Measurements from ENCODE around the gene CPO.

CPO gene, protein sequence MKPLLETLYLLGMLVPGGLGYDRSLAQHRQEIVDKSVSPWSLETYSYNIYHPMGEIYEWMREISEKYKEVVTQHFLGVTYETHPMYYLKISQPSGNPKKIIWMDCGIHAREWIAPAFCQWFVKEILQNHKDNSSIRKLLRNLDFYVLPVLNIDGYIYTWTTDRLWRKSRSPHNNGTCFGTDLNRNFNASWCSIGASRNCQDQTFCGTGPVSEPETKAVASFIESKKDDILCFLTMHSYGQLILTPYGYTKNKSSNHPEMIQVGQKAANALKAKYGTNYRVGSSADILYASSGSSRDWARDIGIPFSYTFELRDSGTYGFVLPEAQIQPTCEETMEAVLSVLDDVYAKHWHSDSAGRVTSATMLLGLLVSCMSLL

DNA sequence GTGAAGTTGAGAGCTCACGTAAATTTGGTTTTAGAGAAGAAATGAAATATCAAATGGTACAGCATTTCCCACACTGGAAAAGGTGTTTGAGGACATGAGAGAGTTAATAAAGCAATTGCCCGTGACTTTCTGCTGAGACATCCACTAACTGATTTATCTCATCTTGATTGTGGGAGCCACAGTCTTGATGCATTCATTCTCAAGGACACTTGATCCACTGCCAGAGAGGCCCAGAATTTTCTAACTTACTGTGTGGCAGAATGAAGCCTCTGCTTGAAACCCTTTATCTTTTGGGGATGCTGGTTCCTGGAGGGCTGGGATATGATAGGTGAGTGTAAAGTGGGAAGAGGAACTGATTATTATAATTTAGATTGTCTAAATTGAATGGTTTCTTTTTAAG, at the start of gene CPO:
Gene CPO (plus strand): TSS at position 179 of the 400 bp plus-strand sequence. CDS start 82 bp downstream, at position 261.
- Mint-ChIP-seq H3K27ac (no peak within 1 kb of the TSS), H3K27me3 (ENCODE audit: low read depth) (no peaks in the 10 kb centered on the region)

DNA sequence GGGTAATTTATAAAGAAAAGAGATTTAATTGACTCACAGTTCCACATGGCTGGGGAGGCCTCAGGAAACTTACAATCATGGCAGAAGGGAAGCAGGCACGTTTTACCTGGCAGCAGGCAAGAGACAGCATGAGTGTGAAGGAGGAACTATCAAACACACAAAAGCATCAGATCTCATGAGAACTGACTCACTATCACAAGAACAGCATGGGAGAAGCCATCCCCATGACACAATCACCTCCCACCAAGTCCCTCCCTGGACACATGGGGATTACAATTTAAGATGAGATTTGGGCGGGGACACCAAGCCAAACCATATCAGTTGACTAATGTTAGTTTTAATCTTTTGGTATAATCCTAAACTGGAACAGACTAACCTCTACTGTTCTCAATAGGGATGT, 49.1 kb upstream of the CPO start:
- H3K9me3 Mint-ChIP-seq: peaks cover 6% of the 10 kb centered on the region
- no peaks in the 10 kb centered on the region for H3K36me3 Mint-ChIP-seq (ENCODE audit: low read depth)
- peaks cover 28% of the 10 kb centered on the region for H3K4me1 Mint-ChIP-seq
- no peak overlapping the region for H3K27ac Mint-ChIP-seq
- H3K4me3 Mint-ChIP-seq: no peak overlapping the region
- TF ChIP-seq, protein P1, sequence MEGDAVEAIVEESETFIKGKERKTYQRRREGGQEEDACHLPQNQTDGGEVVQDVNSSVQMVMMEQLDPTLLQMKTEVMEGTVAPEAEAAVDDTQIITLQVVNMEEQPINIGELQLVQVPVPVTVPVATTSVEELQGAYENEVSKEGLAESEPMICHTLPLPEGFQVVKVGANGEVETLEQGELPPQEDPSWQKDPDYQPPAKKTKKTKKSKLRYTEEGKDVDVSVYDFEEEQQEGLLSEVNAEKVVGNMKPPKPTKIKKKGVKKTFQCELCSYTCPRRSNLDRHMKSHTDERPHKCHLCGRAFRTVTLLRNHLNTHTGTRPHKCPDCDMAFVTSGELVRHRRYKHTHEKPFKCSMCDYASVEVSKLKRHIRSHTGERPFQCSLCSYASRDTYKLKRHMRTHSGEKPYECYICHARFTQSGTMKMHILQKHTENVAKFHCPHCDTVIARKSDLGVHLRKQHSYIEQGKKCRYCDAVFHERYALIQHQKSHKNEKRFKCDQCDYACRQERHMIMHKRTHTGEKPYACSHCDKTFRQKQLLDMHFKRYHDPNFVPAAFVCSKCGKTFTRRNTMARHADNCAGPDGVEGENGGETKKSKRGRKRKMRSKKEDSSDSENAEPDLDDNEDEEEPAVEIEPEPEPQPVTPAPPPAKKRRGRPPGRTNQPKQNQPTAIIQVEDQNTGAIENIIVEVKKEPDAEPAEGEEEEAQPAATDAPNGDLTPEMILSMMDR (IDR thresholded peaks at IDR 0.05; ENCODE audit: unreplicated experiment in 3 of 3): no peak
- H3K27me3 Mint-ChIP-seq (ENCODE audit: low read depth): peaks cover 3% of the 10 kb centered on the region

More for the DNA sequence above, at the start of gene CPO:
- H3K4me3 Mint-ChIP-seq: no peak within 1 kb of the TSS
- TF ChIP-seq, protein P1 (IDR thresholded peaks at IDR 0.05; ENCODE audit: unreplicated experiment in 3 of 3): no peak
- H3K4me1 Mint-ChIP-seq: peaks cover 31% of the 10 kb centered on the region
- H3K36me3 Mint-ChIP-seq (ENCODE audit: low read depth): no peaks in the 10 kb centered on the region
- no peaks in the 10 kb centered on the region for H3K9me3 Mint-ChIP-seq

DNA sequence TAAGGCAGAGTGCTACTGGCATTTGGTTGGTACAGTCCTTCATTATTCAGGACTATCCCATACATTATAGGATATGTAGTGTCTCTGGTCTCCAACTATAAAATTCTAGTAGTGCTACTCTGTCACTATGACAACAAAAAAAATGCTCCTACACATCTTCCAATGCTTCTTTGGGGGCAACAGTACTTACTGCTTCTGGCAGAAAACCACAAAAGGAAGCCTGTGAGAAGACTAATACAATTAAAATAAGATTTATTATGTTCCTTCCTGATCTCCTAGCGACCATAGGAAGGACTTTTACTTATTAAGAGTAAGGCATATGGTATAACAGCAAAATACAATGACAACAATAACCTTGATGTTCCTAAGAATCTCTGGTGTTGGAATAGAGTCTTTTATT, 48.4 kb upstream of the CPO start:
- no peak overlapping the region for H3K4me3 Mint-ChIP-seq
- TF ChIP-seq, protein P1 (IDR thresholded peaks at IDR 0.05; ENCODE audit: unreplicated experiment in 3 of 3): no peak
- H3K27ac Mint-ChIP-seq: no peak overlapping the region
- H3K4me1 Mint-ChIP-seq: peaks cover 28% of the 10 kb centered on the region
- H3K9me3 Mint-ChIP-seq: peaks cover 11% of the 10 kb centered on the region
- peaks cover 2% of the 10 kb centered on the region for H3K36me3 Mint-ChIP-seq (ENCODE audit: low read depth)
- H3K27me3 Mint-ChIP-seq (ENCODE audit: low read depth): peaks cover 3% of the 10 kb centered on the region

DNA sequence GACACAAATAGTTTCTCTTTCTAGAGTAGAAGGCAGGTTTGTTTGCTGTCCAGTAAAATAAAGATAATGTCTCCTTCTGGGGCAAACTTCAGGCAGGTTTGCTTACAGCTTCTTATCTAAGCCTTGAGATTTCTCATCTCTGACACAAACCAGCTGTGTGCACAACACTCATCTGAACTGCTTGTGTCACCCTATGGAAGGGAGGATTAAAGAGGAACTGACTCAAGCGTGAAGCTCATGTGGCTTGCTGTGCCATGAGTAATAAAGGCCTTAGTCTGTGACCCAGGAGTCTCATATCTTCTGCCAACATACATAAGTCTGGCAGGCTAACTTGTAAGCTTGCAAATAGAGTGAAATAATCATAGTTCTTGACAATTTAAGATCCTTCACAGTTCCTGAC, 24.2 kb upstream of the CPO start:
- Mint-ChIP-seq H3K4me1 (no peaks in the 10 kb centered on the region), H3K27me3 (ENCODE audit: low read depth) (no peaks in the 10 kb centered on the region), H3K27ac (no peak overlapping the region), H3K4me3 (no peak overlapping the region), H3K36me3 (ENCODE audit: low read depth) (peaks cover 4% of the 10 kb centered on the region), H3K9me3 (peaks cover 4% of the 10 kb centered on the region)
- TF ChIP-seq, protein P1 (IDR thresholded peaks at IDR 0.05; ENCODE audit: unreplicated experiment in 3 of 3): no peak

DNA sequence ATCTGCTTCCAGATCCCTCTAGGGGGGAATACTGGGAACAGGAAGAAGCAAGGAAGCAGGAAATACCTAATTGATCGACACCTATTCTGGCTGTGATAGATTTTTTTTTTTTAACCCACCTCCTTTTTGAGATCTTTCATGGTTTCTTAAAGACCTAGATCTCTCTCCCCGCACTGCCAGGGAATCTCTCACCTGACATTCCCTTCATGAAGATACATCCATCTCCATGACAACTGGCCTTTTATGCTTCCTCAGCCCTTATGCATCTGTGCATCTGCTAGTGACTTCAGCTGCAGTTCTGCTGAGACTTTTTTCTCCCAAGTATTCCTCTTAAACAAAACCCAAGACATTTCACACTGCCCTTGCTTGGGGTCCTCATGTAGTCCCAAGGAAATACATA, 21.1 kb upstream of the CPO start:
- Mint-ChIP-seq H3K4me1 (no peaks in the 10 kb centered on the region), H3K36me3 (ENCODE audit: low read depth) (peaks cover 4% of the 10 kb centered on the region), H3K9me3 (peaks cover 4% of the 10 kb centered on the region), H3K27ac (no peak overlapping the region), H3K4me3 (no peak overlapping the region), H3K27me3 (ENCODE audit: low read depth) (no peaks in the 10 kb centered on the region)
- TF ChIP-seq, protein P1 (IDR thresholded peaks at IDR 0.05; ENCODE audit: unreplicated experiment in 3 of 3): no peak

DNA sequence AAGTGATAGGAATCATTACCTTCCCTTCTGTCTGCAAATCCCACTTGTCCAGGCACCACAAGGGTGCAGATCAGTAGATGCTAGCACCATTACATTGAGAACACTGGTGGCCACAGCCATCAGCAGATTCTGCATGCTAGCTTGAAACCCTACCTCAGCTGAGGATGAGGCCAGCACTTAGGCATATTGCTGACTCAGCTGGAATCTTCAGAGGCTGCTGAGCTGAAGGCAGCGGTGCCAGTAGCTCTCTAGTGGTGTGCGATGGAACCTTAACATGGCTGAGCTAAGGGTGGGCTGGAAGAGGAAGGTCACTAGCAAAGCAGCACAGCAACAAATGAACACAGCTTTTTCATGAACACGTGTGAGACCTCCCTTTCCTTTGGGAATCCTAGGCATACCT, 19.0 kb upstream of the CPO start:
- Mint-ChIP-seq H3K27me3 (ENCODE audit: low read depth) (no peaks in the 10 kb centered on the region), H3K4me3 (no peak overlapping the region), H3K4me1 (no peaks in the 10 kb centered on the region), H3K27ac (no peak overlapping the region), H3K9me3 (no peaks in the 10 kb centered on the region), H3K36me3 (ENCODE audit: low read depth) (no peaks in the 10 kb centered on the region)
- TF ChIP-seq, protein P1 (IDR thresholded peaks at IDR 0.05; ENCODE audit: unreplicated experiment in 3 of 3): no peak
